Measurements from ENCODE around the gene REC8.

The REC8 gene

GRCh38 chr14:24139272-24139934 is 32.5 kb upstream of the REC8 start:
- DNase-seq (ENCODE audit: low spot score): no peak
- H3K4me3 ChIP-seq: no peak overlapping the region
- H3K27ac ChIP-seq: peak overlapping the region in 1 of 2 donors; percentile 17
- no peak for TF ChIP-seq CTCF (IDR thresholded peaks at IDR 0.05)

DNA sequence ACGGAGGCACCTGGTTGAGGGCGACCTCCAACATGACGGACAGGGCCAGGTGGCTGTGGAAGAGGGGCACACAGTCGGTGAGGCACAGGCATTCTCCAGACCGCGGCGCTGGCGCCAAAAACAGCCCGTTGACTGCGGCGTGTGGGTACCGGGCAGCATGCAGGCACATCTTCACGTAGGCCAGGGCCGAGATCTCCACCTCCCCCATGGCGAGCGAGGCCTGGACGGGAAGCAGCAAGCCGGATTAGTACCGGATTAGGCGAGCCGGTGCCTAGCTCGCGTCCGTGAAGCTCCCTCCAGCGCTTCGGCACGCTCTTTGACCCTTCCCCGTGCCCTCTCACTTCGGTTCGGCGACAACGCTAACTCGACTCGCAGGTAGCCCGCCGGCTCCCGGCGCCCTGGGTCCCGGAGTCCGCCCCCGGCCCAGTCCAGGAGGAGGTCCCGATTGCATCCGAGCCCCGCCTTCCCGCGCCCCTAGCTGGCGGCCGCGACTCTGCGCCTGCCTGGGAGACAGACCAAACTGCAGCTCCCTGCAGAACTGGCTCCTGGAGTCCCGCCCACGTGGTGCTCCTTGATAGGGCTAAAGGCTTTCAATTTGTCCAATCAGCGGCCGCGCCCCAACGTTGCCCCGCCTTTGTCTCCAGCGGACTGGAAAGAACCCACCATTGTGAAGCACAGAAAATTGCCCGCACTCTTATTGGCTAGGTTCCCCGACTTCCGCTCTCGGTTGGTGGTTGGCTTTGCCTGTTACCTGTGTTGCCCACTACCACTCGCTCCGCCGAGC is 30.6 kb upstream of the REC8 start, which contains the start of gene EMC9:
EMC9 (minus strand) TSS at position 495 of the 784 bp plus-strand sequence; CDS start at position 208, 287 bp downstream.
- peak; percentile 23 for TF ChIP-seq CTCF (IDR thresholded peaks at IDR 0.05)
- DNase-seq (ENCODE audit: low spot score): peak; percentile 100
- H3K27ac ChIP-seq: peak within 1 kb of the TSS; percentile 88 to 91
- H3K4me3 ChIP-seq: peak within 1 kb of the TSS; percentile 73

GRCh38 chr14:24143511-24143910 is 28.4 kb upstream of the REC8 start:
- no peak for DNase-seq (ENCODE audit: low spot score)
- no peak overlapping the region for H3K27ac ChIP-seq
- no peak for TF ChIP-seq CTCF (IDR thresholded peaks at IDR 0.05)
- no peak overlapping the region for H3K4me3 ChIP-seq

- H3K27ac ChIP-seq: no peak overlapping the region
- no peak for DNase-seq (ENCODE audit: low spot score)
- no peak overlapping the region for H3K4me3 ChIP-seq
- no peak for TF ChIP-seq CTCF (IDR thresholded peaks at IDR 0.05)
Observed at GRCh38 chr14:24144451-24144850, 27.4 kb upstream of the REC8 start.

DNA sequence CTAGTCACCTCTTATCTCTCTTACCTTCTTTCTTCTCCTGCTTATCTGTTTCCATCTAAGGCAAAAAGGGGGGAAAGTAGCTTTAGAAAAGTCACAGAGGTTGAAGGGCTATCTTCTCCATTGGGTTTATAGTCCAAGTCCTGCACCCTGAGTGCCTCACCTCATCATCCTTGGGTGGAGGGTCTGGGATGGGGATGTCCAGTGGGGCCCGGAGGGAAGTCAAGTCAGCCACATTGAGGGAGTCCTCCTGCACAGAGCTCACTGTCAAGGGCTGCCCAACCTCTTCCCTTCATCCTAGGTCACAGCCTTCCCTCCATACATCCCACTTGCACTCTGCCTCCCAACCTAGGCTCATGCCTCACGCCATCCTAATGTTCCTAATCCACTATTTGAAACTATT is 26.7 kb upstream of the REC8 start:
- TF ChIP-seq CTCF (IDR thresholded peaks at IDR 0.05): no peak
- H3K4me3 ChIP-seq: no peak overlapping the region
- H3K27ac ChIP-seq: peak overlapping the region in 1 of 2 donors; percentile 98
- DNase-seq (ENCODE audit: low spot score): no peak

DNA sequence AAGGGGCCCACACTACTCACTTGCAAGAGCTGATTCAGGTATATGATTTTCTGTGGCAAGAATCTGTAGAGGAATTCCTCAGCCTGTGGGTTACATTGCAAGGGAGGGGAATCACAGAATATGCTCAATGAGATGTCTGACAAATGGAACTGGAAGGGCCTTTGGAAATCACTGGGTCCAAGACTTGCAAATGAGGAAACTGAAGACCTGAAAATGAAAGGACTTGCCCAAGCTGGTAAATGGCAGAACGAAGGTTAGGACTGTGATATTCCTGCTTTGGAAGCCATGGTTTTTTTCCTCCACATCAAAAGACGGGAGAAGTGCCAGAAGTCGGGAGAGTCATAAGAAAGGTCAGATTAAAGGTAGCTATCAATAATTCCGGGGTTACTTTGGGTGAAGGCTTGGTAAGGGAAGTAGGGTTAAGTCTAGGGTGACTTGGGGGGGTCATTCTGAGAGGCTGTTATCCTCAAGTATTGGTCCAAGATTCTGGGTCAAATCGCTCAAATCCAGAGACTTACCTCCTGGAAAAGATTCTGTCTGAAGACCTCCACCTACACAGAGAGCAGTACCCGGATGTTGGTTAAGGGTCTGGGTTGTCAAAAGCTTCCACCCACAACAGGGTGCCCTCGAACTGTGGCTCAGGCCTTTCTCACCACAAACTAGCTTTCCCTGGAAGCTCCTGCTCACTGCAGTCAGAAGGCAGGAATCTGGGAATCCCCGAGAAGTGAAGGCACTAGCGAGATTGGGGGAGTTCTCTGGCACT is 26.0 kb upstream of the REC8 start:
- TF ChIP-seq CTCF (IDR thresholded peaks at IDR 0.05): no peak
- DNase-seq (ENCODE audit: low spot score): no peak
- Histone ChIP-seq H3K27ac (peak overlapping the region; percentile 77 to 98), H3K4me3 (peak overlapping the region; percentile 84)

Data from coronary artery (tissue), 2 donors.